ENCODE measurements around the gene VASH2. TPM values are rescaled to one million over a fixed set of nuclear protein-coding genes. Genes with fewer than 3 reads are reported as not detected.

VASH2 gene
- under 0.01 TPM in 1 of 2 replicates, not detected in the other for total RNA-seq

DNA sequence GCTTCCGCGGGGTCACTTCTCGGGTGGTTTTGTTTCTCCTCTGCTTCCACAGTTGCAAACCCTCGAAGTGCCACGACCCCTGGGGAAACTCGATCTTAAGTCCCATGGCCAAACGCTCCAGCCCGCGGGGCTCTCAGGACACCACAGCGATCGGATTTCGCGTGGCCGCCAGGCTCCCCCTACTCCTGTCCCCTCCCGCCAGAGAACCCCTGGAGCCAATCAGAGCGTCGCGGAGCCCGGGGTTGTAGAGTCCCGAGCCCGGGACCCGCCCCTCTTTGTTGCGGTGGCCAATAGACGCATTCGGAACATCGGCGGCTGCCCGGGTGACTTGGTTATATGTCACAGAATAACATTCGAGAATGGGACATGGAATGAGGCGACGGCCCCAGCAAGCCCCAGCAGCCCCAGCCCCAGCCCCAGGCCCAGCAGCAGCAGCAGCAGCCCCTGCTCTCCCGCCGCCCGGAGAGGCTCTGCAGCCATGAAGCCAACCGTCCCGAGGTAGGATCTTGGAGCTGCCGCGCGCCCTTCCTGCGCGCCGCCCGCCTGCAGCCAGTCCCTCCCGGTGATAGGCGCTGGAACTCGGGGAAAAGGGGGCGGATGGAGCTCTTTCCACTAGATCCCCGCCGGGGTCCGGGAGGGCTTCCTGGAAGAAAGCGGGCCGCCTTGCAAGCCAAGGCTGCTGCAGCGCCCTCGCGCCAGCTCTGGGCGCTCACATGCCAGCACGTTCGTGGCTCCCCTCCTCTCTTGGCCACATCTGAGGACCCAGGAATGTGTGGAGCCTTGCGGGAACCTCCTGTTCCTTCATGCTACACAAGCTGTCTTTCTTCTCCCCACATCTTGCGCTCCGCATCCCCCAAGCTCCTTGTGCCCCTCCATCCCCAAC is at the start of gene VASH2:
Gene VASH2, plus strand, starts transcription at position 299 of the 883 bp plus-strand sequence. CDS start 1,002 bp downstream, outside the sequence.

DNA sequence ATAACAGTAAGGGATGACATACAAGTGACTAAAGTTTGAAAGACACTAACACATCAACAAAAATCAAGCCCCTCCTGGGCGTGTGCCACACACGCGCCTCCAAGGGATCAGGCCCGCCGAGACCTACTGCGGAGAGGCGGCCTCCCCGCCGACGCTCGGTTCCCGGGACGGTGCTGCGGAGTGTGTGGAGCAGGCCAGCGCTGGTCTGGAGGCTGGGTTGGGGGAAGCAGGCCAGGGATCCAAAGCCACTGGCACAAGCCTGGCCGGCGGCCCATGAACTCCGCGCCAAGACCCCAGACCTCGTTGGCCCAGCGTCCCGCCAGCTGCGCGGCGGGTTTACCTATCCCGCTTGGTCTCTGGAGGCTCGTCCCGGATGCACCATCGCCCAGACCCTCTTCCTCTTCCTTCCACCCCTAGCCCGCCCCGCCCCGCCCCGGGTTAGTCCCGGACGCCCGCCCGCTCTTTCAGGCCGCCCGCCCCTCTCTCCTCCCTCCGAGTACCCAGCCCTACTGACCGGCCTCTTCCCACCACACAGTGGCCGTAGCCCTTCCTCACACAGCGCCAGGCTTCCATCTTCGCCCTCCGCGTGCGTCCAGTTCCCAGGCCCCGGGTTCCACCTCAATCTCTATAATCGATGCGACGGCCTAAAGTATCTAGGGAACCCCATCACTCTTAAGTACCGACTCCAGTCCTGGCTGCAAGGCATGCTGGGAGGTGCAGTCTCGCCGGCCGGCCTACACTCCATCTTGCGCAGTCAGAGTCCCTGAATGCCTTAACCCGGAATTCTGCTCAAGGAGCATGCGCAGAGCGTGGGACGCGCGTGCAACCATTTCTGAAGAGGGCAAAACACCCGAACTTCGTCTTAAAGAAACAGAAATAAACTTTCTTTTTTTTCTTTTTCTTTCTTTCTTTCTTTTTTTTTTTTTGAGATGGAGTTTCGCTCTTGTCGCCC is 65.0 kb downstream of the VASH2 start, which contains the start of gene ANGEL2:
Gene ANGEL2, minus strand, starts transcription at position 769 of the 952 bp plus-strand sequence. Its CDS starts 196 bp downstream, at position 573.

Other genes with a start within 250 kb of the VASH2 start
- gene NSL1, start 158.8 kb upstream of the VASH2 start, total RNA-seq = 24.0 and 26.1 TPM in 2 replicates
- gene TATDN3, start 158.6 kb upstream of the VASH2 start, total RNA-seq = 14.7 and 17.2 TPM in 2 replicates
- 0.44 and 0.53 TPM in 2 replicates for gene SPATA45, start 102.9 kb upstream of the VASH2 start, total RNA-seq
- 4.0 and 4.8 TPM in 2 replicates for gene FLVCR1, start 92.3 kb upstream of the VASH2 start, total RNA-seq
- 41.4 and 45.8 TPM in 2 replicates for gene ANGEL2, start 65.3 kb downstream of the VASH2 start, total RNA-seq
- gene RPS6KC1, start 100.7 kb downstream of the VASH2 start, total RNA-seq = 27.0 and 31.7 TPM in 2 replicates

Measured in aortic smooth muscle cell (primary cell).